ENCODE measurements around the gene PTPRJ. TPM values are rescaled to one million over a fixed set of nuclear protein-coding genes. Genes with fewer than 3 reads are reported as not detected.
A peak's percentile ranks its signal among the peaks of the same experiment; 100 is the strongest.

The PTPRJ gene
- total and polyA plus RNA-seq, 7 donors: 2.4 to 23.3 (median 10.2) TPM

DNA sequence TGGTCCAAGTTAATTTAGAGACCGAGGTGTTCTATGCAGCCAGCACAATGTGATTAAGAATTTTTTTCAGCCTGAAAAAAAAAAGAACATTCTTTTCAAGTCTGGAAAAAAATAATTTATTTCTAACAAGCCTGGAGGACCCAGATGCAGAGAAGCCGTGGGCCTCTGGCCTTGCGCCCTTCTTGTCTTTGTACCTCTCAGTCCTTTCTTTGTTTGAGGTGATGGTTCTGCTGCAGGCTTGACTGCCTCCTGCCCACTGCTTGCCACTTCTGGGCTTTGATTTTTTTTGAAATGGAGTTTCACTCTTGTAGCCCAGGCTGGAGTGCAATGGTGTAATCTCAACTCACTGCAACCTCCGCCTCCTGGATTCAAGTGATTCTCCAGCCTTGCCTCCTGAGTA, 7.2 kb upstream of the PTPRJ start:
- no peak for DNase-seq
- Histone ChIP-seq H3K27me3 (no peaks in the 10 kb centered on the region), H3K4me1 (peaks cover 0 to 18% (median 4%) of the 10 kb centered on the region in 4 donors), H3K4me3 (no peak overlapping the region), H3K9me3 (no peaks in the 10 kb centered on the region), H3K27ac (no peak overlapping the region), H3K36me3 (no peaks in the 10 kb centered on the region)
- WGBS, 2 donors: 97% methylated on average over 4 of the region's 4 CpGs
- intact Hi-C loops (cut with DNase I): no loop called here
- TF ChIP-seq POLR2AphosphoS5 (IDR thresholded peaks at IDR 0.05) (no peak), POLR2A (IDR thresholded peaks at IDR 0.05) (no peak), EP300 (IDR thresholded peaks at IDR 0.05) (no peak)
- TF ChIP-seq, protein P1, sequence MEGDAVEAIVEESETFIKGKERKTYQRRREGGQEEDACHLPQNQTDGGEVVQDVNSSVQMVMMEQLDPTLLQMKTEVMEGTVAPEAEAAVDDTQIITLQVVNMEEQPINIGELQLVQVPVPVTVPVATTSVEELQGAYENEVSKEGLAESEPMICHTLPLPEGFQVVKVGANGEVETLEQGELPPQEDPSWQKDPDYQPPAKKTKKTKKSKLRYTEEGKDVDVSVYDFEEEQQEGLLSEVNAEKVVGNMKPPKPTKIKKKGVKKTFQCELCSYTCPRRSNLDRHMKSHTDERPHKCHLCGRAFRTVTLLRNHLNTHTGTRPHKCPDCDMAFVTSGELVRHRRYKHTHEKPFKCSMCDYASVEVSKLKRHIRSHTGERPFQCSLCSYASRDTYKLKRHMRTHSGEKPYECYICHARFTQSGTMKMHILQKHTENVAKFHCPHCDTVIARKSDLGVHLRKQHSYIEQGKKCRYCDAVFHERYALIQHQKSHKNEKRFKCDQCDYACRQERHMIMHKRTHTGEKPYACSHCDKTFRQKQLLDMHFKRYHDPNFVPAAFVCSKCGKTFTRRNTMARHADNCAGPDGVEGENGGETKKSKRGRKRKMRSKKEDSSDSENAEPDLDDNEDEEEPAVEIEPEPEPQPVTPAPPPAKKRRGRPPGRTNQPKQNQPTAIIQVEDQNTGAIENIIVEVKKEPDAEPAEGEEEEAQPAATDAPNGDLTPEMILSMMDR (IDR thresholded peaks at IDR 0.05): no peak

DNA sequence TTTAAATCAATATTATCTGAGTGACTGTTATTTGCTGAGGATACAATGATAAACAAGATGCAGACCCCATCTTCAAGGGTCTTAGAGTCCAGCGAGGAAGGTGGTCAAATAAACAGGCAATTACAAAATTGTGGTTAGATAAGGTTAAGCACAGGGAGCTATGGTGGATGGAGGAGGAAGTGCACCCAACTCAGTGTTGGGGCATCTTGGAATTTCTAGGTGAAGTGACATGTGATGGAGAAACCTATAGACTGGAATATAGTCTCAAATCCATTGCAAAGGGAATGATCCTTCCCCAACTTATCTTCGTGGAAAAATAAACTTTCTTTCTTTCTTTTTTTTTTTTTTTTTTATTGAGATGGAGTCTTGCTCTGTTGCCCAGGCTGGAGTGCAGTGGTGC, 3.4 kb upstream of the PTPRJ start:
- intact Hi-C loops (cut with DNase I): no loop called here
- DNase-seq: no peak
- Histone ChIP-seq H3K9me3 (no peaks in the 10 kb centered on the region), H3K27ac (no peak overlapping the region), H3K4me3 (no peak overlapping the region), H3K36me3 (no peaks in the 10 kb centered on the region), H3K27me3 (no peaks in the 10 kb centered on the region), H3K4me1 (peaks cover 0 to 33% (median 16%) of the 10 kb centered on the region in 4 donors)
- WGBS, 2 donors: 44 to 64% methylated on average over 2 of the region's 2 CpGs
- TF ChIP-seq POLR2A (IDR thresholded peaks at IDR 0.05): no peak
- TF ChIP-seq, protein P1 (IDR thresholded peaks at IDR 0.05): no peak

DNA sequence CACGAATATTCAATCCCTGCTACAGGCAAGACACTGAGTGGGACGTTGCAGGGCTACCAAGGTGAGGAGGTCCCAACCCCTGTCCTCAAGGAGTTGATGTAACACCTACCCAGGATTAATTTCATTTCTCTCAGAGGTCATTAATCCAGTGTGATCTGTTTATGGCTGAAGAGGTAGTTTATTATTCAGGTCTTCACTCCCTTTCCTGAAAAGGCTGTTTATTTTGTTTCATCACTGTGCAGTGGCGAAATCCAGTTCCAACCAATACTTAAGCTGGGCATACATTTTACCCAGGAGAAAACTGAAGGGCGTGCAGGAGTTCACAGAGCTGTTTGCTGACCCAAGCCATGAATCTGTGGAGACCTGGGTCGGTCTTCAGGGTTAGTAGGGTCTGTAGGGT, 2.7 kb upstream of the PTPRJ start:
- Histone ChIP-seq H3K27me3 (no peaks in the 10 kb centered on the region), H3K4me1 (peaks cover 0 to 38% (median 20%) of the 10 kb centered on the region in 4 donors), H3K36me3 (no peaks in the 10 kb centered on the region), H3K4me3 (no peak overlapping the region), H3K27ac (no peak overlapping the region), H3K9me3 (no peaks in the 10 kb centered on the region)
- no peak for DNase-seq
- TF ChIP-seq POLR2A (IDR thresholded peaks at IDR 0.05) (no peak), POLR2AphosphoS5 (IDR thresholded peaks at IDR 0.05) (no peak), EP300 (IDR thresholded peaks at IDR 0.05) (no peak)
- TF ChIP-seq, protein P1 (IDR thresholded peaks at IDR 0.05): no peak
- intact Hi-C loops (cut with DNase I): no loop called here
- WGBS, 2 donors: 54 to 79% methylated on average over 5 of the region's 5 CpGs

DNA sequence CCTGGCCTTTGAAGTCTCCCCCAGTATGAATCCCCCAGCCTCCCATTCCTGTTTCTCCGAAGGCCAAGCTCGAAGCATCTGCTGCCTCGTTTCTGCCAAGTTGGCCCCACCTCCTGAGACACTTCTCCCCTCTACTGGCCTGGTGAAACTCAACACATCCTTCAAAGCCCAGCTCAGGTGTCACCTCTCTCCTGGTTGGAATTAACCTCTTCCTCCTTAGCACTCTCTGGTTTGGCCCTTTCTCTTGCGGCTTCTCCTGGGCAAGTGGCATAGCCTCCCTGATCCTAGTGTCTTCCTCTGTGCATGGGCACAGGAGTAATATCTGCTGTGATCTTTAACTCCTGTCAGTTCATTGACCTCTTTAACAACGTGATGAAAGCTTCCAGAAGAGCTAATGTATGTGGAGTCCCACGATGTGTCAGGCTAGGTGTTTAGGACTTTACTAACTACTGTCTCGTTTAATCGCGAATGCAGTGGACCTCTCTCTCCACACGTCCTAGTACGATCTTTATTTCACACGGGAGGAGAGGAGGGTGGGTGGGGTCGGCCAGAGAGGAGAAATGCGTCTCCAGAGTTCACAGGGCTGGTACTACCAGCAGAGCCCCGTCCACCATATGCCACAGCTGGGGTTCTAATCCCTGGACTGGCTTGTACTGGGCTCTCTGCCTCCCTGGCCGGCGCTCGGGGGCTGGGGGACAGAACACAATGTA, 826 bp upstream of the PTPRJ start:
- Histone ChIP-seq H3K4me3 (peak overlapping the region; percentile 66 to 94 (median 84)), H3K36me3 (no peaks in the 10 kb centered on the region), H3K27me3 (no peaks in the 10 kb centered on the region), H3K27ac (peak overlapping the region; percentile 61 to 85 (median 74)), H3K9me3 (no peaks in the 10 kb centered on the region), H3K4me1 (peaks cover 0 to 27% (median 17%) of the 10 kb centered on the region in 4 donors)
- WGBS, 2 donors: 27 to 47% methylated on average over 18 of the region's 18 CpGs
- intact Hi-C loops (cut with DNase I): loop anchor here (2.0 to 10.0 kb wide), 2 partner anchors 85 to 129 kb away; no protein-coding TSS in a partner anchor
- no peak for TF ChIP-seq POLR2A (IDR thresholded peaks at IDR 0.05)
- TF ChIP-seq, protein P1 (IDR thresholded peaks at IDR 0.05): no peak
- no peak for TF ChIP-seq EP300 (IDR thresholded peaks at IDR 0.05)
- no peak for TF ChIP-seq POLR2AphosphoS5 (IDR thresholded peaks at IDR 0.05)
- no peak for DNase-seq

Data from sigmoid colon (tissue), 7 donors.